ENCODE results near the gene PVALB.
A peak's percentile ranks its signal among the peaks of the same experiment; 100 is the strongest.

Gene PVALB, protein sequence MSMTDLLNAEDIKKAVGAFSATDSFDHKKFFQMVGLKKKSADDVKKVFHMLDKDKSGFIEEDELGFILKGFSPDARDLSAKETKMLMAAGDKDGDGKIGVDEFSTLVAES

GRCh38 chr22:36816636-36817524 lies at the start of gene PVALB:
TSS of gene PVALB (minus strand) at chr22:36817035. CDS start at chr22:36817005, 30 bp downstream.
- DNase-seq: peak; percentile 52

GRCh38 chr22:36865346-36865745 lies 48.5 kb upstream of the PVALB start:
- peak; percentile 70 for DNase-seq

GRCh38 chr22:36864454-36865215 lies 47.8 kb upstream of the PVALB start:
- DNase-seq: peak; percentile 62

GRCh38 chr22:36863979-36864378 lies 47.1 kb upstream of the PVALB start:
- DNase-seq: no peak

DNA sequence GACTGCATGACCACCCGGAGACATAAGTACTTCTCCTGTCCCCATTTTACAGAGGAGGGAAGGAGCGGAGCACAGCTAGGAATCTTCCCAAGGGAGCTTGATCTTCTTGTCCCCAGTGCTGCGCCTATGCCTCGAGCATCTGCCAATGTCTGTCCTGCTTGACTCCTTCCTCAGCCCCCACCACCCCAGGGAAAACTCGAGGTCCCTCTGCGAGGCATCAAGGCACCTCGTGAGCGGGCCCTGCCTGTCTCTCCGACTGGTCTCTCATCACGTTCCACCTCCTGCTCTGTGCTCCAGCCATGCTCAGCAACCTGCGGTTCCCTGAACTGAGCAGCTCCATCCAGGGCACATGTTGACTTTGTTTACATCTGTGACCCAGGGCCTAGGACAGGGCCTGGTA lies 46.4 kb upstream of the PVALB start:
- no peak for DNase-seq

- peak; percentile 45 for DNase-seq
Observed at GRCh38 chr22:36862251-36863242, 45.7 kb upstream of the PVALB start.

GRCh38 chr22:36860821-36861659 lies 44.2 kb upstream of the PVALB start, which contains the start of gene NCF4:
TSS of gene NCF4 (plus strand) at chr22:36861006. CDS start at chr22:36861172, 166 bp downstream.
- DNase-seq: peak; percentile 97

GRCh38 chr22:36860438-36860820 lies 43.6 kb upstream of the PVALB start:
- DNase-seq: no peak

DNA sequence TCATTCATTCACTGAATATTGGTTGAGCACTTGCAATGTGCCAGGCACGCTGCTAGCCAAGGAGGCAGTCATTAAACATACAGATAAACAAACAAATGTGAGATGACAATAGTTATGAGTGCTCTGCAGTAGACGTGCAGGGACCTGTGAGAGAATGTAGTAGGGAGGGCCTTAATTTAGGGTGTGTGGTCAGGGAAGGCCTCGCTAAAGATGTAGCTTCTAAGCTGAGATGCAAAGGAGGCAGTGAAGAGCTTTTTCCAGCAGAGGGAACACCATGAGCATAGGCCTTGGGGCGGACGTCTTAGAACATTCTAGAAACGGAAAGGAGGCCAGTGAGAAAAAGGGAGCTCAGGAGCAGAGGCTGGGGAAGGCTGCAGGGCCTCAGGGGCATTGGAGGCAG lies 43.2 kb upstream of the PVALB start:
- no peak for DNase-seq

GRCh38 chr22:36858966-36859365 lies 42.1 kb upstream of the PVALB start:
- DNase-seq: no peak

GRCh38 chr22:36858156-36858555 lies 41.3 kb upstream of the PVALB start:
- DNase-seq: no peak

DNA sequence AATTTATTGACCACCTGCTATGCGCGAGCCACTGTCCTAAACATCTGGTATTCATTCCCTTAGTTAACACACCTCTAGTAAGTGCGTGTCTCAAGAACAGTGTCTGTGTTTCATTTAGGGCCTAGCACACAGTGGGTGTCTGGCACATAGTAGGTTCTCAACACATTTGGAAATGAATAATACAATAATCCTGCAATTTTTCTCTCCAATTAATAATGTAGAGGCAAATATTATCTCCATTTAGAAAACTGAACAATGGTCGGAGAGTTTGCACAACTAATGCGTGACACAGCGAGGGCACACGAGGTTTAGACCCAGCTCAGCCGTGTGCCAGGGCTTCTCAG lies 39.9 kb upstream of the PVALB start:
- DNase-seq: no peak

- DNase-seq: peak; percentile 84
Observed at GRCh38 chr22:36856121-36856791, 39.4 kb upstream of the PVALB start.

- DNase-seq: no peak
Observed at GRCh38 chr22:36855478-36855877, 38.6 kb upstream of the PVALB start.

DNA sequence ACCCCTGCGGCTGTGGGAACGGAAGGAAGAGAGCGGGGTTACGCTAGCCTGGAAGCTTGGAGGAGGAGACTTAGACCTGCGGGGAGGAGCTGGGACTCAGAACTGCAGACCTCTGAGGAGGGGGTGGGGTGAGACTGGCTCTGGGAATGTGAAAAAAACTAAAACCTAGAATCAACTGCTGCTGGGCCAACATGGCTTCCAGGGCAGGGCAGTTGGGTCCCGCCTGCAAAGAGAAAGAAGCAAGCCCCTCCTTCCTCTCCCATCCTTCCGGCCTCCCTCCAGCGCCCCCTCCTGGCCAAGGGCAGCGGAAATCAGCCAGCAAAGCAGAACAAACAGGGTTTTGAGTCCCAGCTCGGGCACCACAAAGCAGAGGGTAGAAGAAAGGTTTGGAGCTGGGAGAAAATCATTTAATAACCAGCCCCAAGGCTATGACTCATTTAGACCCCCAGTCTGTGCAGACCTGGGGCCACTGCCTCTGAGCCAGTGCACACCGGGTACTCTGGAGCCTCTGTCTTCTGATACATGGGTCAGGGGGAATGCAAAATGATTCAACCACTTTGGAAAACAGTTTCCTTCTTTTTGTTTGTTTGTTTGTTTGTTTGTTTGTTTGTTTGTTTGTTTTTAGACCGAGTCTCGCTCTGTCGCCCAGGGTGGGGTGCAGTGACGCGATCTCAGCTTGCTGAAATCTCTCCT lies 36.7 kb upstream of the PVALB start:
- DNase-seq: peak; percentile 84

- DNase-seq: no peak
Observed at GRCh38 chr22:36852056-36852973, 35.5 kb upstream of the PVALB start.

GRCh38 chr22:36850682-36851081 lies 33.8 kb upstream of the PVALB start:
- no peak for DNase-seq

DNA sequence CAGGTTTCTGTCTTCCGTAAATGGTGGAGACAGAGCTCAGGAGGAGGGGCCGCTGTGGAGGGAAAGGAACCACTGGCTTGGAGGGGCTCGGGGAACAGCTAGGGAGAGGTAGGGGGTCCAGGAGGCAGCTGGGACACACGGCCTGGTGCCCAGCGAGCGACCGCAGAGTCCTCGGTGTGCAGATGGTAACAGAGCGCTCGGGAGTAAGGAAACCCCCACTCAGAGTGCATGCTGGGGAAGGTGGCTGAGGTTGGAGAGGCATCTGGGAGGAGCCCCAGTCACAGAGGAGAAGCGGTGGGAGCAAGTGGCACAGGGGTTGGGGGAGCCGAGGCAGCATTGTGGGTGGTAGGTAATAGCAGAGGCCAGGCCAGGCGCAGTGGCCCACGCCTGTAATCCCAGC lies 33.2 kb upstream of the PVALB start:
- DNase-seq: no peak

DNA sequence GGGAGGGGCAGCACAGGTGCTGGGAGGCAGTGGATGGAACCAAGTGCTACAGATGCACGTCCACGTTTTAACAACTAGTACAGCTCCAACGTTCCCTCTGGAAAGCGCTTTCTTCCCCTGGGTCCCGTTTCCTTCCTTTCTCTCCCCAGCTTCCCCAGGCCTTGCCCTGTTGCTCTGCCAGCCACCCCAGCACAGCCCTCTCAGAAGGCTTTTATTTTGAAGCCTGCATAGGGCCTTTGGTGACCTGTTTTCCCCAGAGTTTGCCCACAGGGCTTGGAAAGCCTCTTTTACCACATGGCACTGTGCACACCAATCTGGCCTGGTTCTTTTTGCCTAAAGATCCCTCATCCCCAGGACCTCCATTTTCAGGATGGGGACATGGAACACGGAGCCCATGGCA lies 30.1 kb upstream of the PVALB start:
- no peak for DNase-seq

All from inflammatory macrophage treated with lipopolysaccharide for 4 hours (primary cell).